HG03354 (cell line): Measurements from ENCODE around the gene RAP1B.
A peak's percentile ranks its signal among the peaks of the same experiment; 100 is the strongest.

ENCODE experiments used
- ATAC-seq: cut with Tn5 transposase; IDR thresholded peaks from one replicate; pipeline ENCODE4 v1.9.1; 2021; ENCODE audit warnings: mild to moderate bottlenecking; ENCODE audit not compliant: unreplicated experiment, poor library complexity, severe bottlenecking

Gene RAP1B

DNA sequence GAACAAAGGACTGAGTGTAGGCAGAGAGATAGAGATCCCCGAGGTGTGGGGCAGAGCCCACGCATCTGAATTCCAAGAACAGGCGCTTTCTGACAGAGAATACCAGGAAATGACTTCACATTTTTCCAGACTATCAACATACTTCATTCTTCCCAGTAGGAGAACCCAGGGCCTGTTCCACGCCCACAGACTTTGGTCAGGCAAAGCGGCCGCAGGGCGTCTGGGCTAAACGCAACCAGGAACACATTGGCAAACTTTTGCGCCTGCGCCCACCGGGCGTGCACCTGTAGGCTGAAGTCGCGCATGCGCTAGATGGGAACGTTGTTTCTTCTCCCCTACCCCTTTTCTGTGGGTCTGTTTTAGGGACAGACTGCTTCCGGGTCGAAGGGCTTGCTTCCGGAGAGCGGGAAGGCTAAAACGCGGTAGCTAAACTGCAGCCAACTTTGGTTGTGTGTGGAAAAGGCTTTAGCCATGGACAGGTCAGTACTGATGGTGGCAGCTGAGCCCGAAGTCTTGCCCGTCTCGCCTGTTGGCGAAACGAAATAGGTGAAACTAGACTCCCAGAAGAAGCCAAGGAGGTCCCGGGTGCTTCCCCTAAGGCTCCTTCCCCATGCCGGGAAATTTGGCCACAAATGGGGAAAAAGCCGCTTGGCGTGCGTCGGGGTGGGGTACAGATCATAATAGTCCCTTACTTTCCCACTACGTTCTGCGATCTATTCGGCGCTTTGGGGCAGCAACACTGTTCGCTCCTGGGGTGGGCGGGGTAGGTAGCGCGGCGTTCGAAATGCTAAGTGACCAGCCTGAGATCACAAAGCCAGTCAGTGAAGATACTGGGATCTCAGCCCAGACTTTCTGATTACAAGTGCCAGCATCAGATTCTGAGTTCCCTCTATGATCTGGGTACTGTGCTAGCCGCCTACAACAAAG lies 76.2 kb downstream of the RAP1B start, which contains the start of gene NUP107:
Gene NUP107, plus strand, starts transcription at position 384 of the 927 bp plus-strand sequence. Its CDS starts 88 bp downstream, at position 472.
- ATAC-seq = peak; percentile 98

GRCh38 chr12:68695454-68695853 lies 84.8 kb downstream of the RAP1B start:
- peak; percentile 75 for ATAC-seq

GRCh38 chr12:68699486-68699885 lies 88.8 kb downstream of the RAP1B start:
- ATAC-seq = no peak
